NCI-H2107 (cell line): ENCODE data around the gene DHCR24.

Experiments
- DNase-seq: peaks from one replicate; lab custom pipeline; 2025; lab: John Stamatoyannopoulos, UW

DHCR24 gene

GRCh38 chr1:54816130-54816529, 70.9 kb downstream of the DHCR24 start:
- no peak for DNase-seq

- DNase-seq, result no peak
These were observed 71.7 kb downstream of the DHCR24 start for GRCh38 chr1:54815086-54815876.

GRCh38 chr1:54814571-54814970, 72.4 kb downstream of the DHCR24 start:
- no peak for DNase-seq

- DNase-seq, result no peak
These were observed 72.9 kb downstream of the DHCR24 start for GRCh38 chr1:54814126-54814498.

GRCh38 chr1:54813485-54814125, 73.4 kb downstream of the DHCR24 start:
- no peak for DNase-seq

- DNase-seq, result no peak
These were observed 74.1 kb downstream of the DHCR24 start for GRCh38 chr1:54812801-54813484.

GRCh38 chr1:54811739-54812655, 75.0 kb downstream of the DHCR24 start:
- DNase-seq, result no peak

- DNase-seq, result no peak
These were observed 75.9 kb downstream of the DHCR24 start for GRCh38 chr1:54811066-54811465.

GRCh38 chr1:54810153-54810942, 76.6 kb downstream of the DHCR24 start:
- DNase-seq, result peak; percentile 51

GRCh38 chr1:54809496-54810074, 77.4 kb downstream of the DHCR24 start:
- DNase-seq, result no peak

GRCh38 chr1:54808443-54809207, 78.4 kb downstream of the DHCR24 start:
- DNase-seq, result no peak

GRCh38 chr1:54807756-54808155, 79.2 kb downstream of the DHCR24 start:
- DNase-seq, result no peak

- no peak for DNase-seq
These were observed 79.9 kb downstream of the DHCR24 start for GRCh38 chr1:54806931-54807611.

- no peak for DNase-seq
These were observed 81.0 kb downstream of the DHCR24 start for GRCh38 chr1:54805981-54806381.

- no peak for DNase-seq
These were observed 81.5 kb downstream of the DHCR24 start for GRCh38 chr1:54805466-54805865.

- no peak for DNase-seq
These were observed 82.4 kb downstream of the DHCR24 start for GRCh38 chr1:54804471-54805132.

- DNase-seq, result no peak
These were observed 83.1 kb downstream of the DHCR24 start for GRCh38 chr1:54803761-54804470.
